NB4 (cell line): ENCODE measurements around the gene ZNF324.

Experiments used
- POLR2A ChIP-seq: IDR thresholded peaks from 2 replicates; pipeline ENCODE4 v1.6.1; 2011; ENCODE audit warnings: mild to moderate bottlenecking; ENCODE audit not compliant: insufficient read length; ENCODE audit errors: extremely low read depth
- TF ChIP-seq, protein P1 (sequence below): IDR thresholded peaks from one replicate; pipeline ENCODE4 v1.5.1; 2012; ENCODE audit warnings: low read depth, low read length
- TF ChIP-seq, protein P2 (sequence below): IDR thresholded peaks from 2 replicates; pipeline ENCODE4 v1.6.1; 2011; ENCODE audit warnings: low read depth, low read length

DNA sequence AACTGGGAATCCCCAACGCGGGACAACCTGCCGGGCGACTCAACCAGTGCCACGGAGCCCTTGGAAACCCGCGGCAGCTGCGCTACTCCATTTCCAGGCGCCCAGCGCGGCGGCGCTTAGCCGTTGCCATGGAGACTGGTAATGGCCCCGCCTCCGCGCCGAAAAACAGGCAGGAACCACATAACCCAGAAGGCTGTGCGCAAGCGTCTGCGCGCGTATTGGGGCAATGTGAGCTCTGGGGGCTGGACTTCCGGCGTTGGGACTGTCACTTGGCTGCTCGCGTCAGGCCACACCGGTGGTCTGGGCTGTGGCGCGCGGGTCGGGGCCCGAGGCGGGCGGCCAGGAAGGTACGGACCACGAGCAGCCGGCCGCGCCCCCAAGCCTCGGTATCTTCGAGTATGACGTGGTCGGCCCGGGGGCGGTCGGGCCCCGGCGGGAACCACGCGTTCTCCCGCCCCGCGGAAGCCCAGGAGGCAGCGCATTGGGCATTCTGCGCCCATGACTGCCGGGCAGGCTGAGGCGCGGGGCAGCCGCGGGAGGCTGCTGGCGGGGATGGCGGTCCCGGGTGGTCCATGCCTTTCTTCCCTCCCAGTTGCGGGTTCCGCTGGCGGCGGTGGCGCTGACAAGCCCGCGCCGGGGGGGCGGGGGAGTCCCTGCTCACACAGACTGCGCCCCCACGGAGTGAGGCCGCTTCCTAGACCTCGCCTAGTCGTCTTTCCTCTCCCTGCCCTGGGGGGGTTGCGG lies 15.3 kb upstream of the ZNF324 start, which contains the start of gene ZNF324B:
- TF ChIP-seq, protein P1, sequence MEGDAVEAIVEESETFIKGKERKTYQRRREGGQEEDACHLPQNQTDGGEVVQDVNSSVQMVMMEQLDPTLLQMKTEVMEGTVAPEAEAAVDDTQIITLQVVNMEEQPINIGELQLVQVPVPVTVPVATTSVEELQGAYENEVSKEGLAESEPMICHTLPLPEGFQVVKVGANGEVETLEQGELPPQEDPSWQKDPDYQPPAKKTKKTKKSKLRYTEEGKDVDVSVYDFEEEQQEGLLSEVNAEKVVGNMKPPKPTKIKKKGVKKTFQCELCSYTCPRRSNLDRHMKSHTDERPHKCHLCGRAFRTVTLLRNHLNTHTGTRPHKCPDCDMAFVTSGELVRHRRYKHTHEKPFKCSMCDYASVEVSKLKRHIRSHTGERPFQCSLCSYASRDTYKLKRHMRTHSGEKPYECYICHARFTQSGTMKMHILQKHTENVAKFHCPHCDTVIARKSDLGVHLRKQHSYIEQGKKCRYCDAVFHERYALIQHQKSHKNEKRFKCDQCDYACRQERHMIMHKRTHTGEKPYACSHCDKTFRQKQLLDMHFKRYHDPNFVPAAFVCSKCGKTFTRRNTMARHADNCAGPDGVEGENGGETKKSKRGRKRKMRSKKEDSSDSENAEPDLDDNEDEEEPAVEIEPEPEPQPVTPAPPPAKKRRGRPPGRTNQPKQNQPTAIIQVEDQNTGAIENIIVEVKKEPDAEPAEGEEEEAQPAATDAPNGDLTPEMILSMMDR = no peak
- TF ChIP-seq POLR2A = peak; percentile 66
- TF ChIP-seq, protein P2, sequence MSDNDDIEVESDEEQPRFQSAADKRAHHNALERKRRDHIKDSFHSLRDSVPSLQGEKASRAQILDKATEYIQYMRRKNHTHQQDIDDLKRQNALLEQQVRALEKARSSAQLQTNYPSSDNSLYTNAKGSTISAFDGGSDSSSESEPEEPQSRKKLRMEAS = peak; percentile 67
